Right atrium auricular region (tissue), 2 donors: ENCODE results near the gene VSIG8. TPM values are rescaled to one million over a fixed set of nuclear protein-coding genes. Genes with fewer than 3 reads are reported as not detected.

Source experiments
- DNase-seq: peaks from one replicate; pipeline ENCODE4 v3.0.0-alpha.2; 2019; ENCODE audit warnings: low spot score
- H3K27ac ChIP-seq, 2 donors: fragments of 200-600 bp; sonication (generic); 1 replicate in 1 of 2; 2 replicates in 1 of 2; pipeline ENCODE4 v1.5.1; 2016 to 2019
- H3K27me3 ChIP-seq, 2 donors: fragments of 200-600 bp; sonication (generic); one replicate each; pipeline versions ENCODE4 v1.5.1 to v1.6.0; 2017 to 2019
- H3K36me3 ChIP-seq: fragments of 200-600 bp; sonication (generic); one replicate; pipeline ENCODE4 v1.5.1; 2016
- H3K4me1 ChIP-seq, 2 donors: fragments of 200-600 bp; sonication (generic); one replicate each; pipeline versions ENCODE4 v1.5.1 to v1.6.0; 2017 to 2019
- H3K4me3 ChIP-seq, 2 donors: fragments of 200-600 bp; sonication (generic); 1 replicate in 1 of 2; 2 replicates in 1 of 2; pipeline ENCODE4 v1.5.1; 2017 to 2019; ENCODE audit warnings: mild to moderate bottlenecking in 1 of 2, moderate library complexity in 1 of 2
- H3K9me3 ChIP-seq, 2 donors: fragments of 200-600 bp; sonication (generic); one replicate each; pipeline ENCODE4 v1.5.1; 2019
- CTCF ChIP-seq, 2 donors: fragments of 200-600 bp; sonication (generic); IDR thresholded peaks; one replicate each; pipeline ENCODE4 v1.5.1; 2019; ENCODE audit warnings: antibody characterized with exemption in 2 of 2
- total RNA-seq, 2 donors: library from RNA; depleted of rRNA; stranded (reverse); fragments of >200 nt; gene quantifications; one replicate each; pipeline ENCODE4 v1.1.0, GENCODE V29; 2016

The VSIG8 gene
- total RNA-seq, 2 donors from 2014 or later = not detected

- peak overlapping the region; percentile 57 to 77 for H3K4me3 ChIP-seq
- H3K9me3 ChIP-seq = no peaks in the 10 kb centered on the region
- H3K36me3 ChIP-seq = no peaks in the 10 kb centered on the region
- no peak for TF ChIP-seq CTCF (IDR thresholded peaks at IDR 0.05)
- peaks cover 0 to 20% of the 10 kb centered on the region in 2 donors for H3K4me1 ChIP-seq
- H3K27me3 ChIP-seq = no peaks in the 10 kb centered on the region
- peak; percentile 86 for DNase-seq
- H3K27ac ChIP-seq = peak overlapping the region; percentile 98 to 99
Observed at GRCh38 chr1:159854116-159854692, 8.3 kb downstream of the VSIG8 start.

GRCh38 chr1:159853417-159854115 is 8.9 kb downstream of the VSIG8 start:
- no peak for TF ChIP-seq CTCF (IDR thresholded peaks at IDR 0.05)
- Histone ChIP-seq H3K4me1 (peaks cover 0 to 20% of the 10 kb centered on the region in 2 donors), H3K27me3 (no peaks in the 10 kb centered on the region), H3K9me3 (no peaks in the 10 kb centered on the region), H3K36me3 (no peaks in the 10 kb centered on the region), H3K4me3 (peak overlapping the region; percentile 57 to 77), H3K27ac (peak overlapping the region; percentile 98 to 99)
- DNase-seq = no peak

GRCh38 chr1:159851407-159851806 is 11.1 kb downstream of the VSIG8 start:
- no peak for TF ChIP-seq CTCF (IDR thresholded peaks at IDR 0.05)
- DNase-seq = no peak
- Histone ChIP-seq H3K36me3 (no peaks in the 10 kb centered on the region), H3K27ac (no peak overlapping the region), H3K4me3 (no peak overlapping the region), H3K4me1 (peaks cover 0 to 20% of the 10 kb centered on the region in 2 donors), H3K27me3 (no peaks in the 10 kb centered on the region), H3K9me3 (no peaks in the 10 kb centered on the region)

- Histone ChIP-seq H3K27ac (no peak overlapping the region), H3K9me3 (no peaks in the 10 kb centered on the region)
Observed at GRCh38 chr1:159849626-159850366, 12.7 kb downstream of the VSIG8 start.

GRCh38 chr1:159848326-159848725 is 14.1 kb downstream of the VSIG8 start:
- DNase-seq = no peak
- Histone ChIP-seq H3K27ac (no peak overlapping the region), H3K4me3 (no peak overlapping the region), H3K9me3 (no peaks in the 10 kb centered on the region), H3K4me1 (peaks cover 0 to 4% of the 10 kb centered on the region in 2 donors), H3K36me3 (no peaks in the 10 kb centered on the region), H3K27me3 (no peaks in the 10 kb centered on the region)
- no peak for TF ChIP-seq CTCF (IDR thresholded peaks at IDR 0.05)

More at GRCh38 chr1:159849626-159850366, 12.7 kb downstream of the VSIG8 start:
- no peak for TF ChIP-seq CTCF (IDR thresholded peaks at IDR 0.05)
- H3K27me3 ChIP-seq = no peaks in the 10 kb centered on the region
- no peak for DNase-seq
- no peaks in the 10 kb centered on the region for H3K36me3 ChIP-seq
- H3K4me3 ChIP-seq = no peak overlapping the region
- peaks cover 0 to 11% of the 10 kb centered on the region in 2 donors for H3K4me1 ChIP-seq
